Endothelial cell of umbilical vein (primary cell): Measurements from ENCODE around the gene CLK4.

Experiments
- CTCF ChIP-seq, 2 donors: IDR thresholded peaks; 1 replicate in 1 of 2; 2 replicates in 1 of 2; pipeline ENCODE4 v1.5.1; 2011; ENCODE audit warnings: low read length in 2 of 2, mild to moderate bottlenecking in 2 of 2, moderate library complexity in 2 of 2, control low read depth in 1 of 2, inconsistent platforms in 1 of 2, low read depth in 1 of 2; ENCODE audit not compliant: insufficient read depth in 1 of 2; ENCODE audit errors: extremely low read depth in 1 of 2
- EZH2 ChIP-seq: IDR thresholded peaks from 2 replicates; pipeline ENCODE4 v1.6.1; 2012; ENCODE audit warnings: borderline replicate concordance, low read depth, mild to moderate bottlenecking, moderate library complexity, low read length, inconsistent platforms; ENCODE audit not compliant: severe bottlenecking
- GATA2 ChIP-seq: IDR thresholded peaks from 2 replicates; pipeline ENCODE4 v1.7.0; 2011; ENCODE audit warnings: low read depth, mild to moderate bottlenecking, moderate library complexity, mixed read lengths, low read length; ENCODE audit not compliant: insufficient read length, insufficient read depth
- POLR2A ChIP-seq: IDR thresholded peaks from 2 replicates; pipeline ENCODE4 v1.6.1; 2012; ENCODE audit warnings: low read depth, mild to moderate bottlenecking, control low read depth, low read length

GRCh38 chr5:178625679-178626483 is 969 bp downstream of the CLK4 start:
- TF ChIP-seq POLR2A (no peak), CTCF (IDR thresholded peaks at IDR 0.05; ENCODE audit: extremely low read depth in 1 of 2, insufficient read depth in 1 of 2, low read depth in 1 of 2, low read length in 2 of 2) (no peak), GATA2 (no peak), EZH2 (no peak)
